Measurements from ENCODE around the gene SUN1.
"Not testable (repeated sequence)": the region's sequence is repeated elsewhere in the genome, so short reads cannot be mapped to it uniquely, and the experiment has no call there.

SUN1 gene

GRCh38 chr7:803796-804195 is 28.5 kb upstream of the SUN1 start:
- DNase-seq: not testable (repeated sequence)

- no peak for DNase-seq
Observed at GRCh38 chr7:805261-805660, 27.0 kb upstream of the SUN1 start.

- peak; percentile 16 for DNase-seq
Observed at GRCh38 chr7:815284-816216, 16.7 kb upstream of the SUN1 start.

- peak; percentile 97 for DNase-seq
Observed at GRCh38 chr7:816300-816750, 16.0 kb upstream of the SUN1 start.

- peak; percentile 31 for DNase-seq
Observed at GRCh38 chr7:816751-817671, 15.3 kb upstream of the SUN1 start.

- DNase-seq: peak; percentile 37
Observed at GRCh38 chr7:818031-818699, 14.1 kb upstream of the SUN1 start.

- no peak for DNase-seq
Observed at GRCh38 chr7:820341-820740, 11.9 kb upstream of the SUN1 start.

- no peak for DNase-seq
Observed at GRCh38 chr7:821688-822087, 10.6 kb upstream of the SUN1 start.

- DNase-seq: no peak
Observed at GRCh38 chr7:822692-823276, 9.5 kb upstream of the SUN1 start.

GRCh38 chr7:823649-824048 is 8.6 kb upstream of the SUN1 start:
- no peak for DNase-seq

GRCh38 chr7:824081-824480 is 8.2 kb upstream of the SUN1 start:
- no peak for DNase-seq

GRCh38 chr7:824664-825063 is 7.6 kb upstream of the SUN1 start:
- no peak for DNase-seq

GRCh38 chr7:825386-825785 is 6.9 kb upstream of the SUN1 start:
- DNase-seq: no peak

- no peak for DNase-seq
Observed at GRCh38 chr7:826230-826917, 5.9 kb upstream of the SUN1 start.

- no peak for DNase-seq
Observed at GRCh38 chr7:828793-829561, 3.3 kb upstream of the SUN1 start.

GRCh38 chr7:830069-830468 is 2.2 kb upstream of the SUN1 start:
- DNase-seq: no peak

- DNase-seq: peak; percentile 44
Observed at GRCh38 chr7:831596-832166, 595 bp upstream of the SUN1 start.

GRCh38 chr7:832968-833424 is 720 bp downstream of the SUN1 start:
- no peak for DNase-seq

- DNase-seq: no peak
Observed at GRCh38 chr7:833601-834258, 1.5 kb downstream of the SUN1 start.

GRCh38 chr7:834277-834676 is 2.0 kb downstream of the SUN1 start:
- no peak for DNase-seq
